22Rv1 (cell line): ENCODE results near the gene PPP1R13B.

Experiments
- ZFX ChIP-seq: fragments of 450-650 bp; IDR thresholded peaks from 2 replicates; pipeline ENCODE4 v1.6.1; 2017; ENCODE audit warnings: antibody characterized with exemption, borderline replicate concordance
- TF ChIP-seq, protein P1 (sequence below): fragments of 450-650 bp; IDR thresholded peaks from 2 replicates; pipeline ENCODE4 v1.5.1; 2017; ENCODE audit warnings: mild to moderate bottlenecking

DNA sequence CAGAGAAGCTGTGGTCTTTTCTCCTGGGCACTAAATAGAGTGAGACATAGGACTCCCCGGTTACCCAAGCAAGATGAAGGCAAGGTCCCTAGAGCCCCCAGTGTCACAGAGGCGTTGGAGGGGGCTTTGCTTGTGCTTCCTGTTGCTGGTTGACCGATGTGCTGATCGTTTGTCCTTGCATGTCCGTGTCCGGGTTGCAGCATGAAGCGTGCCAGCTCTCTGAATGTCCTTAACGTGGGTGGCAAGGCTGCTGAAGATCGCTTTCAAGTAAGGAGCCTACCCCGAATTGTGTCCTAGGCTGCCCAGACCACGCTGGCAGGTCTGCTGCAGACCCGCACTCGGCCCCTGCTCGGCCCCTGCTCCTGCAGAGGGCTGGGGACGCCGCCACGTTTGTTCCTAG lies 155.2 kb downstream of the PPP1R13B start:
- TF ChIP-seq, protein P1, sequence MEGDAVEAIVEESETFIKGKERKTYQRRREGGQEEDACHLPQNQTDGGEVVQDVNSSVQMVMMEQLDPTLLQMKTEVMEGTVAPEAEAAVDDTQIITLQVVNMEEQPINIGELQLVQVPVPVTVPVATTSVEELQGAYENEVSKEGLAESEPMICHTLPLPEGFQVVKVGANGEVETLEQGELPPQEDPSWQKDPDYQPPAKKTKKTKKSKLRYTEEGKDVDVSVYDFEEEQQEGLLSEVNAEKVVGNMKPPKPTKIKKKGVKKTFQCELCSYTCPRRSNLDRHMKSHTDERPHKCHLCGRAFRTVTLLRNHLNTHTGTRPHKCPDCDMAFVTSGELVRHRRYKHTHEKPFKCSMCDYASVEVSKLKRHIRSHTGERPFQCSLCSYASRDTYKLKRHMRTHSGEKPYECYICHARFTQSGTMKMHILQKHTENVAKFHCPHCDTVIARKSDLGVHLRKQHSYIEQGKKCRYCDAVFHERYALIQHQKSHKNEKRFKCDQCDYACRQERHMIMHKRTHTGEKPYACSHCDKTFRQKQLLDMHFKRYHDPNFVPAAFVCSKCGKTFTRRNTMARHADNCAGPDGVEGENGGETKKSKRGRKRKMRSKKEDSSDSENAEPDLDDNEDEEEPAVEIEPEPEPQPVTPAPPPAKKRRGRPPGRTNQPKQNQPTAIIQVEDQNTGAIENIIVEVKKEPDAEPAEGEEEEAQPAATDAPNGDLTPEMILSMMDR: no peak
- no peak for TF ChIP-seq ZFX
